ENCODE measurements around the gene DGKZ.
"Not testable (repeated sequence)": the region's sequence is repeated elsewhere in the genome, so short reads cannot be mapped to it uniquely, and the experiment has no call there.

DGKZ gene

GRCh38 chr11:46367244-46367915 is 20.1 kb downstream of the DGKZ start:
- DNase-seq (ENCODE audit: low read depth) = no peak

GRCh38 chr11:46367916-46368267 is 20.6 kb downstream of the DGKZ start:
- DNase-seq (ENCODE audit: low read depth) = no peak

GRCh38 chr11:46369458-46370152 is 22.3 kb downstream of the DGKZ start:
- peak; percentile 78 for DNase-seq (ENCODE audit: low read depth)

GRCh38 chr11:46370253-46370652 is 23.0 kb downstream of the DGKZ start:
- DNase-seq (ENCODE audit: low read depth) = no peak

- DNase-seq (ENCODE audit: low read depth) = not testable (repeated sequence)
Observed at GRCh38 chr11:46371262-46371661, 24.0 kb downstream of the DGKZ start.

- DNase-seq (ENCODE audit: low read depth) = no peak
Observed at GRCh38 chr11:46372086-46372485, 24.8 kb downstream of the DGKZ start.

GRCh38 chr11:46372501-46372900 is 25.2 kb downstream of the DGKZ start:
- DNase-seq (ENCODE audit: low read depth) = not testable (repeated sequence)

GRCh38 chr11:46373787-46374740 is 26.8 kb downstream of the DGKZ start:
- DNase-seq (ENCODE audit: low read depth) = no peak

GRCh38 chr11:46374815-46375214 is 27.6 kb downstream of the DGKZ start:
- DNase-seq (ENCODE audit: low read depth) = no peak

GRCh38 chr11:46375392-46376101 is 28.3 kb downstream of the DGKZ start:
- DNase-seq (ENCODE audit: low read depth) = no peak

- no peak for DNase-seq (ENCODE audit: low read depth)
Observed at GRCh38 chr11:46376258-46377050, 29.2 kb downstream of the DGKZ start.

- DNase-seq (ENCODE audit: low read depth) = no peak
Observed at GRCh38 chr11:46377290-46377689, 30.0 kb downstream of the DGKZ start.

- DNase-seq (ENCODE audit: low read depth) = no peak
Observed at GRCh38 chr11:46377831-46378230, 30.6 kb downstream of the DGKZ start.

- DNase-seq (ENCODE audit: low read depth) = no peak
Observed at GRCh38 chr11:46378296-46378695, 31.0 kb downstream of the DGKZ start.

- no peak for DNase-seq (ENCODE audit: low read depth)
Observed at GRCh38 chr11:46378811-46379481, 31.7 kb downstream of the DGKZ start.

GRCh38 chr11:46379482-46380293 is 32.4 kb downstream of the DGKZ start:
- not testable (repeated sequence) for DNase-seq (ENCODE audit: low read depth)

- peak; percentile 29 for DNase-seq (ENCODE audit: low read depth)
Observed at GRCh38 chr11:46380340-46381047, 33.2 kb downstream of the DGKZ start.

GRCh38 chr11:46381048-46381818 is 34.0 kb downstream of the DGKZ start, which contains the start of gene MDK:
Gene MDK, plus strand, starts transcription at chr11:46381669. Its CDS starts 389 bp downstream, at chr11:46382058.
- no peak for DNase-seq (ENCODE audit: low read depth)

Measured in iris pigment epithelial cell (primary cell).